IMR-90 (cell line): ENCODE measurements around the gene CPO. TPM values are rescaled to one million over a fixed set of nuclear protein-coding genes. Genes with fewer than 3 reads are reported as not detected.

Source experiments
- ATAC-seq: fragments of 200-7000 bp; cut with Tn5 transposase; 2 replicates; pipeline ENCODE4 v1.9.1; 2020; ENCODE audit warnings: low read depth, mild to moderate bottlenecking, moderate library complexity
- BruUV-seq: library from RNA; stranded (reverse); fragments of 400-500 nt; replicated peaks from 2 replicates; lab custom pipeline; 2021; lab: Mats Ljungman, UMichigan
- CTCF ChIA-PET: fragments of 300-600 bp; formaldehyde crosslinking; extraction: SDS; loops from one replicate; lab custom pipeline; 2021; ENCODE audit warnings: antibody characterized with exemption; lab: Yijun Ruan, JAX
- POLR2A ChIA-PET: fragments of 300-600 bp; sonication (Branson Sonifier 250); formaldehyde crosslinking; loops from one replicate; lab custom pipeline; 2022; ENCODE audit warnings: antibody characterized with exemption; ENCODE audit not compliant: unreplicated experiment; lab: Charles Lee
- DNase-seq: peaks from one replicate; pipeline ENCODE4 v3.0.0; 2013
- H2AFZ ChIP-seq: replicated peaks from 2 replicates; pipeline ENCODE3; 2013; ENCODE audit warnings: low read length, mild to moderate bottlenecking; ENCODE audit not compliant: poor library complexity
- H2AK5ac ChIP-seq: 2 replicates; pipeline ENCODE4 v1.6.1; 2013; ENCODE audit warnings: low read depth, low read length, inconsistent platforms
- H2AK9ac ChIP-seq: replicated peaks from 2 replicates; pipeline ENCODE3; 2013; ENCODE audit warnings: mild to moderate bottlenecking, low read depth, low read length, moderate library complexity; ENCODE audit not compliant: poor library complexity
- H2BK120ac ChIP-seq: 2 replicates; pipeline ENCODE4 v1.6.1; 2013; ENCODE audit warnings: low read depth, low read length, inconsistent platforms
- H2BK15ac ChIP-seq: 3 replicates; pipeline ENCODE4 v1.6.1; 2013; ENCODE audit warnings: low read depth, low read length, inconsistent platforms
- H2BK20ac ChIP-seq: 2 replicates; pipeline ENCODE4 v1.6.1; 2013; ENCODE audit warnings: low read depth, mild to moderate bottlenecking, inconsistent platforms, low read length, moderate library complexity
- H2BK5ac ChIP-seq: 2 replicates; pipeline ENCODE4 v1.6.1; 2013; ENCODE audit warnings: mild to moderate bottlenecking, low read depth, low read length, inconsistent platforms; ENCODE audit not compliant: poor library complexity, severe bottlenecking
- H3K14ac ChIP-seq: replicated peaks from 2 replicates; pipeline ENCODE4 v1.6.1; 2013; ENCODE audit warnings: low read depth, low read length, inconsistent platforms
- H3K18ac ChIP-seq: 2 replicates; pipeline ENCODE4 v1.6.1; 2013; ENCODE audit warnings: low read depth, low read length, control low read depth
- H3K23ac ChIP-seq: 2 replicates; pipeline ENCODE4 v1.6.1; 2013; ENCODE audit warnings: low read depth, low read length, inconsistent platforms
- H3K27ac ChIP-seq: 2 replicates; pipeline ENCODE4 v1.5.1; 2013; ENCODE audit warnings: mild to moderate bottlenecking, control low read depth, low read length; ENCODE audit not compliant: insufficient read depth
- H3K27me3 ChIP-seq: 2 replicates; pipeline ENCODE4 v1.6.1; 2013; ENCODE audit warnings: low read length; ENCODE audit not compliant: control insufficient read depth, insufficient read depth
- H3K36me3 ChIP-seq: 2 replicates; pipeline ENCODE4 v1.6.1; 2013; ENCODE audit warnings: low read length, mixed read lengths; ENCODE audit not compliant: control insufficient read depth, insufficient read depth
- H3K4ac ChIP-seq: 2 replicates; pipeline ENCODE4 v1.6.1; 2013; ENCODE audit warnings: low read depth, low read length, inconsistent platforms
- H3K4me1 ChIP-seq: 2 replicates; pipeline ENCODE4 v1.6.1; 2013; ENCODE audit warnings: low read length, mixed read lengths; ENCODE audit not compliant: control insufficient read depth, insufficient read depth
- H3K4me2 ChIP-seq: 2 replicates; pipeline ENCODE4 v1.6.1; 2013; ENCODE audit warnings: low read depth, mild to moderate bottlenecking, control low read depth, low read length, moderate library complexity
- H3K4me3 ChIP-seq: 2 replicates; pipeline ENCODE4 v1.5.1; 2013; ENCODE audit warnings: low read depth, mild to moderate bottlenecking, control low read depth, low read length, moderate library complexity; ENCODE audit not compliant: insufficient read depth
- H3K56ac ChIP-seq: 2 replicates; pipeline ENCODE4 v1.6.1; 2013; ENCODE audit warnings: low read length, inconsistent platforms; ENCODE audit not compliant: insufficient read depth; ENCODE audit errors: extremely low read depth
- H3K79me1 ChIP-seq, 2 experiments: 2 replicates each; pipeline ENCODE4 v1.6.1; 2013; ENCODE audit warnings: low read length in 2 of 2, inconsistent platforms in 1 of 2, low read depth in 1 of 2
- H3K9ac ChIP-seq: 2 replicates; pipeline ENCODE4 v1.6.1; 2013; ENCODE audit warnings: low read depth, low read length, control low read depth
- H3K9me1 ChIP-seq: 2 replicates; pipeline ENCODE4 v1.6.1; 2013; ENCODE audit warnings: low read length, inconsistent platforms; ENCODE audit not compliant: insufficient read depth
- H3K9me3 ChIP-seq: 2 replicates; pipeline ENCODE4 v1.6.1; 2013; ENCODE audit warnings: low read length; ENCODE audit not compliant: control insufficient read depth, insufficient read depth
- H4K20me1 ChIP-seq: 2 replicates; pipeline ENCODE4 v1.6.1; 2013; ENCODE audit warnings: low read length, inconsistent platforms; ENCODE audit not compliant: insufficient read depth
- H4K5ac ChIP-seq: 2 replicates; pipeline ENCODE4 v1.6.1; 2013; ENCODE audit warnings: mild to moderate bottlenecking, low read depth, low read length, control low read depth
- H4K8ac ChIP-seq, 2 experiments: 2 replicates each; pipeline ENCODE4 v1.6.1; 2013; ENCODE audit warnings: low read depth in 2 of 2, low read length in 2 of 2, control low read depth in 1 of 2, inconsistent platforms in 1 of 2
- H4K91ac ChIP-seq: 2 replicates; pipeline ENCODE4 v1.6.1; 2013; ENCODE audit warnings: low read depth, low read length, inconsistent platforms; ENCODE audit not compliant: insufficient read depth
- BHLHE40 ChIP-seq: fragments of 150-350 bp; IDR thresholded peaks from 2 replicates; pipeline ENCODE4 v1.6.1; 2016; ENCODE audit warnings: mild to moderate bottlenecking, low read depth, low read length
- CHD1 ChIP-seq: IDR thresholded peaks from 2 replicates; pipeline ENCODE4 v1.6.1; 2012; ENCODE audit warnings: low read depth, low read length, improper control_type of control experiment
- CTCF ChIP-seq: conservative IDR thresholded peaks from 2 replicates; pipeline ENCODE4 v1.5.1; 2012; ENCODE audit warnings: mild to moderate bottlenecking, low read depth, low read length, improper control_type of control experiment
- ELK1 ChIP-seq: fragments of 150-350 bp; IDR thresholded peaks from 2 replicates; pipeline ENCODE4 v1.6.1; 2016; ENCODE audit warnings: low read depth, mild to moderate bottlenecking, low read length, moderate library complexity, borderline replicate concordance
- FOS ChIP-seq: fragments of 150-350 bp; IDR thresholded peaks from 2 replicates; pipeline ENCODE4 v1.6.1; 2016; ENCODE audit warnings: low read depth, low read length
- MAZ ChIP-seq: IDR thresholded peaks from 2 replicates; pipeline ENCODE4 v1.6.1; 2012; ENCODE audit warnings: low read depth, mild to moderate bottlenecking, low read length, improper control_type of control experiment, moderate library complexity, borderline replicate concordance
- MXI1 ChIP-seq: IDR thresholded peaks from 2 replicates; pipeline ENCODE4 v1.6.1; 2012; ENCODE audit warnings: low read depth, mild to moderate bottlenecking, low read length, moderate library complexity, borderline replicate concordance
- POLR2A ChIP-seq: IDR thresholded peaks from 2 replicates; pipeline ENCODE4 v1.6.1; 2012; ENCODE audit warnings: mild to moderate bottlenecking, low read depth, low read length
- RAD21 ChIP-seq: IDR thresholded peaks from 2 replicates; pipeline ENCODE4 v1.6.1; 2012; ENCODE audit warnings: low read length, improper control_type of control experiment
- RFX5 ChIP-seq: IDR thresholded peaks from 2 replicates; pipeline ENCODE4 v1.8.0; 2012; ENCODE audit warnings: low read depth, mild to moderate bottlenecking, low read length, moderate library complexity
- SMC3 ChIP-seq: fragments of 150-350 bp; IDR thresholded peaks from 2 replicates; pipeline ENCODE4 v1.6.1; 2016; ENCODE audit warnings: low read depth, mild to moderate bottlenecking, antibody characterized with exemption, low read length, moderate library complexity
- USF2 ChIP-seq: fragments of 150-350 bp; IDR thresholded peaks from 2 replicates; pipeline ENCODE4 v1.6.1; 2017; ENCODE audit warnings: mild to moderate bottlenecking, antibody characterized with exemption, low read length, low read depth
- WGBS, 2 experiments: methylation state at CpG; one replicate each; pipeline versions ENCODE4 v1.1.5 to v1.1.7; 2013; ENCODE audit warnings: missing lambda C conversion rate in 2 of 2; ENCODE audit not compliant: insufficient read length in 1 of 2; ENCODE audit errors: extremely low coverage in 2 of 2; 5-methylcytosine and 5-hydroxymethylcytosine counted together
- dilution Hi-C: fragments of 300-500 bp; cut with HindIII; formaldehyde crosslinking; loops from one replicate; pipeline ENCODE4 v1.14.3; 2018; ENCODE audit warnings: low sequenced_read_pairs; ENCODE audit not compliant: unreplicated experiment
- in situ Hi-C: fragments of 300-500 bp; cut with MboI; formaldehyde crosslinking; loops from 3 replicates; pipeline ENCODE4 v1.14.3; 2019; ENCODE audit warnings: low sequenced_read_pairs, inconsistent platforms, mixed read lengths
- intact Hi-C: fragments of 100-400 bp; cut with micrococcal nuclease; formaldehyde crosslinking; loops from 2 replicates; pipeline ENCODE4 v1.10.0; 2022
- polyA plus RNA-seq, 3 experiments: library from polyadenylated mRNA; depleted of rRNA; stranded (reverse); fragments of >200 nt; gene quantifications; 2 replicates each; pipeline ENCODE4 v1.2.3, GENCODE V29; 2012; ENCODE audit warnings: low replicate concordance in 1 of 3
- total RNA-seq: library from RNA; depleted of rRNA; stranded (reverse); fragments of >200 nt; gene quantifications from 2 replicates; pipeline ENCODE4 v1.2.3, GENCODE V29; 2012

CPO gene
- total and polyA plus RNA-seq, 2 of the 4 experiments (the other 2 are of a cell fraction), result not detected

- dilution Hi-C loops (no loop called here), in situ Hi-C loops (no loop called here), intact Hi-C loops (no loop called here)
- H3K9ac ChIP-seq, result no peak overlapping the region
- H3K56ac ChIP-seq, result no peak overlapping the region
- H4K20me1 ChIP-seq, result no peaks in the 10 kb centered on the region
- no peak overlapping the region for H4K5ac ChIP-seq
- H2AK5ac ChIP-seq, result no peak overlapping the region
- WGBS, 2 experiments, result no CpG with 5 or more reads among the region's 3 CpGs
- peaks cover 3% of the 10 kb centered on the region; the same call in 1 of the 2 replicates for H3K9me3 ChIP-seq
- no peak overlapping the region for H3K18ac ChIP-seq
- H3K27ac ChIP-seq, result no peak overlapping the region
- H4K8ac ChIP-seq, result no peak overlapping the region
- H3K36me3 ChIP-seq, result no peaks in the 10 kb centered on the region
- DNase-seq (no peak), ATAC-seq (no peak)
- H3K9me1 ChIP-seq, result no peaks in the 10 kb centered on the region
- POLR2A ChIA-PET, result no interaction called here
- H3K79me1 ChIP-seq, result no peaks in the 10 kb centered on the region
- H2BK120ac ChIP-seq, result no peak overlapping the region
- BruUV-seq, result no TSS peak
- H3K27me3 ChIP-seq, result peaks cover 4% of the 10 kb centered on the region; the same call in 1 of the 2 replicates
- TF ChIP-seq SMC3, result no peak
- TF ChIP-seq CTCF, result no peak
- no peak for TF ChIP-seq CHD1
- TF ChIP-seq ELK1, result no peak
- no peak for TF ChIP-seq POLR2A
- TF ChIP-seq USF2, result no peak
- no peak for TF ChIP-seq RAD21
- TF ChIP-seq RFX5, result no peak
- TF ChIP-seq MAZ, result no peak
- no peak for TF ChIP-seq FOS
- no peak for TF ChIP-seq BHLHE40
- TF ChIP-seq MXI1, result no peak
- no peak overlapping the region for H2BK20ac ChIP-seq
- H3K4me2 ChIP-seq, result no peak overlapping the region
- no peak overlapping the region for H4K91ac ChIP-seq
- H3K4ac ChIP-seq, result no peak overlapping the region
- H2BK15ac ChIP-seq, result no peak overlapping the region
- no peak overlapping the region for H2BK5ac ChIP-seq
- H3K14ac ChIP-seq, result no peak overlapping the region
- H3K4me3 ChIP-seq, result no peak overlapping the region
- H3K23ac ChIP-seq, result no peak overlapping the region
- H2AK9ac ChIP-seq, result no peak overlapping the region
- no peak overlapping the region for H2AFZ ChIP-seq
- H3K4me1 ChIP-seq, result no peaks in the 10 kb centered on the region
- CTCF ChIA-PET, result no interaction called here
Measured at GRCh38 chr2:206958261-206958660, 18.9 kb downstream of the CPO start.
